K562 (cell line): ENCODE results near the gene PCSK2. TPM values are rescaled to one million over a fixed set of nuclear protein-coding genes. Genes with fewer than 3 reads are reported as not detected.

Experiments used
- ATAC-seq: fragments of 200-7000 bp; cut with Tn5 transposase; 3 replicates; pipeline ENCODE4 v1.9.1; 2020; ENCODE audit warnings: moderate library complexity
- BruUV-seq: library from RNA; stranded (reverse); fragments of 400-500 nt; replicated peaks from 2 replicates; lab custom pipeline; 2021; lab: Mats Ljungman, UMichigan
- CTCF ChIA-PET: fragments of 300-600 bp; formaldehyde crosslinking; extraction: SDS; loops from one replicate; lab custom pipeline; 2021; ENCODE audit warnings: low intra/inter-chr PET ratio; lab: Yijun Ruan, JAX
- POLR2A ChIA-PET: fragments of 300-600, 350-650 bp; sonication (Branson Sonifier 250); formaldehyde crosslinking; extraction: SDS; loops from one replicate; lab custom pipeline; 2021; ENCODE audit warnings: antibody characterized with exemption, inconsistent platforms; lab: Yijun Ruan, JAX
- DNase-seq, 4 experiments: peaks; one replicate each; pipeline versions ENCODE4 v3.0.0 to v3.0.0-alpha.2; 2011 to 2018; ENCODE audit warnings: low spot score in 3 of 4, mixed read lengths in 3 of 4; ENCODE audit errors: extremely low read depth in 1 of 4
- FAIRE-seq: peaks from 2 replicates; lab custom pipeline; 2011; peaks lifted over from hg19 to GRCh38; lab: Jason Lieb, UNC
- H2AFZ ChIP-seq: 2 replicates; pipeline ENCODE4 v1.6.0; 2011; ENCODE audit warnings: low read depth, low read length, control low read depth, inconsistent platforms
- H3K27ac ChIP-seq: fragments of 200-600 bp; 3 replicates; pipeline ENCODE4 v1.8.0; 2011; ENCODE audit warnings: low read depth, mild to moderate bottlenecking, control low read depth, inconsistent platforms, low read length, moderate library complexity, mixed read lengths; ENCODE audit errors: extremely low read depth
- H3K27me3 ChIP-seq, 2 experiments: fragments of 300-600 bp in 1 of 2; 2 replicates in 1 of 2; 3 replicates in 1 of 2; pipeline versions ENCODE4 v1.6.0 to v1.8.0; 2011; ENCODE audit warnings: inconsistent platforms in 2 of 2, low read length in 2 of 2, mild to moderate bottlenecking in 1 of 2, mixed read lengths in 1 of 2, moderate library complexity in 1 of 2; ENCODE audit not compliant: control insufficient read depth in 2 of 2, insufficient read depth in 2 of 2
- H3K36me3 ChIP-seq: fragments of 300-600 bp; 3 replicates; pipeline ENCODE4 v1.8.0; 2011; ENCODE audit warnings: mild to moderate bottlenecking, low read length, inconsistent platforms; ENCODE audit not compliant: control insufficient read depth, insufficient read depth
- H3K4me1 ChIP-seq, 2 experiments: fragments of 200-600 bp in 1 of 2; replicated peaks in 1 of 2; 2 replicates in 1 of 2; 3 replicates in 1 of 2; pipeline versions ENCODE4 v1.5.1 to v1.8.0; 2011; ENCODE audit warnings: inconsistent platforms in 2 of 2, low read length in 2 of 2, mild to moderate bottlenecking in 1 of 2, mixed read lengths in 1 of 2, moderate library complexity in 1 of 2; ENCODE audit not compliant: control insufficient read depth in 2 of 2, insufficient read depth in 2 of 2
- H3K4me2 ChIP-seq: 2 replicates; pipeline ENCODE4 v1.6.1; 2011; ENCODE audit warnings: low read length, control low read depth, inconsistent platforms, mixed read lengths; ENCODE audit not compliant: insufficient read depth
- H3K4me3 ChIP-seq: fragments of 200-600 bp; sonication (generic), shearing (Covaris generic); 2 replicates; pipeline ENCODE4 v1.5.1; 2016; ENCODE audit warnings: control low read depth, inconsistent platforms
- H3K79me2 ChIP-seq: fragments of 200-600 bp; 3 replicates; pipeline ENCODE4 v1.8.0; 2011; ENCODE audit warnings: low read length, inconsistent platforms; ENCODE audit not compliant: control insufficient read depth, insufficient read depth
- H3K9ac ChIP-seq, 2 experiments: 2 replicates each; pipeline versions ENCODE4 v1.6.0 to v1.6.1; 2011; ENCODE audit warnings: low read depth in 2 of 2, low read length in 2 of 2, control low read depth in 1 of 2, inconsistent platforms in 1 of 2, mild to moderate bottlenecking in 1 of 2, mixed read lengths in 1 of 2; ENCODE audit not compliant: insufficient read depth in 1 of 2
- H3K9me1 ChIP-seq: one replicate; pipeline ENCODE4 v1.6.0; 2011; ENCODE audit warnings: inconsistent platforms, mild to moderate bottlenecking, low read length, moderate library complexity; ENCODE audit not compliant: control insufficient read depth, insufficient read depth
- H3K9me3 ChIP-seq: replicated peaks from 2 replicates; pipeline ENCODE4 v1.5.1; 2011; ENCODE audit warnings: low read depth, low read length, inconsistent platforms; ENCODE audit not compliant: control insufficient read depth, insufficient read depth
- H4K20me1 ChIP-seq: replicated peaks from 2 replicates; pipeline ENCODE4 v1.6.1; 2011; ENCODE audit warnings: low read length, inconsistent platforms, mixed read lengths; ENCODE audit not compliant: control insufficient read depth, insufficient read depth
- FOXM1 ChIP-seq, 2 experiments: fragments of 450-650 bp in 1 of 2; sonication (generic) in 1 of 2; formaldehyde crosslinking in 1 of 2; IDR thresholded peaks; 2 replicates each; pipeline versions ENCODE4 v1.6.1 to v1.9.0; 2017 to 2022; ENCODE audit warnings: low read depth in 2 of 2, mild to moderate bottlenecking in 2 of 2, missing genetic modification reagents in 1 of 2, moderate library complexity in 1 of 2
- FOXP4 ChIP-seq: sonication (generic); formaldehyde crosslinking; IDR thresholded peaks from 2 replicates; pipeline ENCODE4 v1.8.0; 2022; ENCODE audit warnings: mild to moderate bottlenecking, missing genetic modification reagents, borderline replicate concordance
- MTA2 ChIP-seq: fragments of 450-650 bp; IDR thresholded peaks from 2 replicates; pipeline ENCODE4 v1.6.1; 2016; ENCODE audit warnings: low read depth
- WGBS: fragments of 100-300 bp; shearing (Covaris generic); methylation state at CpG from one replicate; pipeline ENCODE4 v1.1.6; 2016; ENCODE audit warnings: low coverage, mixed read lengths; ENCODE audit not compliant: insufficient coverage; ENCODE audit errors: missing lambda C conversion rate; 5-methylcytosine and 5-hydroxymethylcytosine counted together
- in situ Hi-C: fragments of 300-500 bp; cut with MboI; formaldehyde crosslinking; loops from 4 replicates; pipeline ENCODE4 v1.15.0; 2018; ENCODE audit warnings: inconsistent platforms, mixed read lengths
- intact Hi-C: fragments of 100-400 bp; cut with micrococcal nuclease; formaldehyde crosslinking; loops from 2 replicates; pipeline ENCODE4 v1.14.2; 2022
- polyA plus RNA-seq, 8 experiments: library from polyadenylated mRNA; depleted of rRNA in 4 of 8; stranded (reverse) in 5 of 8; unstranded in 3 of 8; fragments of >200 nt; fragmentation: Nextera tagmentation in 2 of 8; fragmentation: Illumina TruSeq in 1 of 8; extraction: Ambion mirVana in 2 of 8; extraction: Trizol in 1 of 8; gene quantifications; 2 replicates each; pipeline versions ENCODE4 v1.2.1 to v1.2.3, GENCODE V29; 2011 to 2014; ENCODE audit warnings: inconsistent platforms in 1 of 8, missing spikeins in 1 of 8
- total RNA-seq, 7 experiments: library from RNA; depleted of rRNA in 6 of 7; stranded (reverse); fragments of >200 nt in 6 of 7; fragmentation: Illumina TruSeq in 2 of 7; extraction: Trizol in 2 of 7; gene quantifications; 2 replicates each; pipeline versions ENCODE4 v1.2.1 to v1.2.3, GENCODE V29; 2011 to 2021; ENCODE audit warnings: low replicate concordance in 1 of 7

Gene PCSK2
- total and polyA plus RNA-seq, 9 of the 15 experiments (the other 6 are each of a cell fraction or from before 2014, with no cell fraction given), result 0.04 to 0.07 (median 0.05) TPM; not detected in 6

GRCh38 chr20:17480696-17481095, 253.9 kb downstream of the PCSK2 start:
- ATAC-seq (no peak), FAIRE-seq (no peak), DNase-seq (no peak)
- CTCF ChIA-PET, result no interaction called here
- peaks cover 5 to 13% of the 10 kb centered on the region in 2 experiments; a peak in 4 of 5 replicates for H3K27me3 ChIP-seq
- no peak for TF ChIP-seq FOXM1 (IDR thresholded peaks at IDR 0.05; ENCODE audit: low read depth)
- TF ChIP-seq FOXM1 (CRISPR knock-in tag; IDR thresholded peaks at IDR 0.05; ENCODE audit: low read depth), result no peak
- no peak for TF ChIP-seq MTA2
- TF ChIP-seq FOXP4 (CRISPR knock-in tag), result no peak
- no peaks in the 10 kb centered on the region for H3K4me1 ChIP-seq
- no peak overlapping the region for H3K4me2 ChIP-seq
- POLR2A ChIA-PET, result interaction anchor here (0.6 to 1.3 kb wide), 3 partner anchors 8 to 129 kb away, joined by 3 to 5 read pairs (median 4); no protein-coding TSS in a partner anchor
- H4K20me1 ChIP-seq, result no peaks in the 10 kb centered on the region
- no peaks in the 10 kb centered on the region for H3K79me2 ChIP-seq
- no peak overlapping the region for H3K4me3 ChIP-seq
- H2AFZ ChIP-seq, result no peak overlapping the region
- WGBS, result 2% methylated on average over 7 of the region's 11 CpGs
- no peaks in the 10 kb centered on the region for H3K9me1 ChIP-seq
- no peak overlapping the region for H3K27ac ChIP-seq
- no TSS peak for BruUV-seq
- no peak overlapping the region for H3K9ac ChIP-seq
- H3K9me3 ChIP-seq, result no peaks in the 10 kb centered on the region
- in situ Hi-C loops, result no loop called here
- intact Hi-C loops, result no loop called here
- no peaks in the 10 kb centered on the region for H3K36me3 ChIP-seq
